SIG-M5 (cell line): ENCODE measurements around the gene ZNF682.
"Not testable (repeated sequence)": the region's sequence is repeated elsewhere in the genome, so short reads cannot be mapped to it uniquely, and the experiment has no call there.

ENCODE experiments used
- DNase-seq: peaks from one replicate; lab custom pipeline; 2025; lab: John Stamatoyannopoulos, UW

The ZNF682 gene

GRCh38 chr19:20039203-20039723 lies at the start of gene ZNF682:
Gene ZNF682 (minus strand): TSS chr19:20039505. CDS start chr19:20039345, 160 bp downstream.
- DNase-seq, result no peak

DNA sequence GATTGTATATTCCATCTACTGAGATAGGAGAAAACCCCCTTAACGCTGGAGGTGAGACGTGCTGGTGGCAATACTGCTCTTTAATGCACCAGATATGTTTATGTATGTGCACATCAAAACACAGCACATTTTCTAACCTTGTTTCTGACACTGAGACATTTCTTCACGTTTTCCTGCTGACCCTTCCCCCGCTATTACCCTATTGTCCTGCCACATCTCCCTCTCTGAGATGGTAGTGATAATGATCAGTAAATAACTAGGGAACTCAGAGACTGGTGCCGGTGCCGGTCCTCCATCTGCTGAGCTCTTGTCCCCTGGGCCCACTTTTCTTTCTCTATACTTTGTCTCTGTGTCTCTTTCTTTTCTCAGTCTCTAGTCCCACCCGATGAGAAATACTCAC lies 43.6 kb upstream of the ZNF682 start:
- DNase-seq, result not testable (repeated sequence)

DNA sequence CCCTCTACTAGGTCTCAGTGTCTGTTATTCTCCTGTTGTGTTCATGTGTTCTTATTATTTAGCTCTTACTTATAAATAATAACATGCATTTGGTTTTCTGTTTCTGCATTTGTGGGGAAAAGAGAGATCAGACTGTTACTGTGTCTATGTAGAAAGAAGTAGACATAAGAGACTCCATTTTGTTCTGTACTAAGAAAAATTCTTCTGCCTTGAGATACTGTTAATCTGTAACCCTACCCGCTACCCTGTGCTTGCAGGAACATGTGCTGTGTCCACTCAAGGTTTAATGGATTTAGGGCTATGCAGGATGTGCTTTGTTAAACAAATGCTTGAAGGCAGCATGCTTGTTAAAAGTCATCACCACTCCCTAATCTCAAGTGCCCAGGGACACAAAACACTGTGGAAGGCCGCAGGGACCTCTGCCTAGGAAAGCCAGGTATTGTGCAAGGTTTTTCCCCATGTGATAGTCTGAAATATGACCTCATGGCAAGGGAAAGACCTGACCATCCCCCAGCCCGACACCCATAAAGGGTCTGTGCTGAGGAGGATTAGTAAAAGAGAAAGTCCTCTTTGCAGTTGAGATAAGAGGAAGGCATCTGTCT lies 43.0 kb upstream of the ZNF682 start:
- DNase-seq, result not testable (repeated sequence)

GRCh38 chr19:20080656-20081055 lies 41.4 kb upstream of the ZNF682 start:
- no peak for DNase-seq

DNA sequence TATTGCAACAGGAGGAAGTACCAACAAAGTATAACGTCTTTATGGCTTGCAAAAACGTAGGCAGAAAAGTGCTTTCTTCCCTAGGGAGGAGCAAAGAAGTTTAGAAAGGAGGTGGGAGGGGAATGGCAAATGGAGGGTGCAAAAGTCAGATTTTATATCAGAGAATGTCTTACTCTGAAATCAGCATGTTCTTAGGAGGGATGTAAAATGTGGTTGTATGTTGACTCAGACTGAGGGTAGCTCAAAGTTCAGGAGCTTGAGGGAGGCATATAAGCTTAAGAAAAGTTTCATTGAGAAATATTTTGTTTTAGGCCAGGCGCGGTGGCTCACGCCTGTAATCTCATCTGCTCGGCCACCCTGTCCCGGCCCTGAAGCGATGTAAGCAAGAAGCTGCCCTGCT lies 40.2 kb upstream of the ZNF682 start:
- DNase-seq, result no peak

- DNase-seq, result no peak
Measured at GRCh38 chr19:20078581-20079031, 39.3 kb upstream of the ZNF682 start.

DNA sequence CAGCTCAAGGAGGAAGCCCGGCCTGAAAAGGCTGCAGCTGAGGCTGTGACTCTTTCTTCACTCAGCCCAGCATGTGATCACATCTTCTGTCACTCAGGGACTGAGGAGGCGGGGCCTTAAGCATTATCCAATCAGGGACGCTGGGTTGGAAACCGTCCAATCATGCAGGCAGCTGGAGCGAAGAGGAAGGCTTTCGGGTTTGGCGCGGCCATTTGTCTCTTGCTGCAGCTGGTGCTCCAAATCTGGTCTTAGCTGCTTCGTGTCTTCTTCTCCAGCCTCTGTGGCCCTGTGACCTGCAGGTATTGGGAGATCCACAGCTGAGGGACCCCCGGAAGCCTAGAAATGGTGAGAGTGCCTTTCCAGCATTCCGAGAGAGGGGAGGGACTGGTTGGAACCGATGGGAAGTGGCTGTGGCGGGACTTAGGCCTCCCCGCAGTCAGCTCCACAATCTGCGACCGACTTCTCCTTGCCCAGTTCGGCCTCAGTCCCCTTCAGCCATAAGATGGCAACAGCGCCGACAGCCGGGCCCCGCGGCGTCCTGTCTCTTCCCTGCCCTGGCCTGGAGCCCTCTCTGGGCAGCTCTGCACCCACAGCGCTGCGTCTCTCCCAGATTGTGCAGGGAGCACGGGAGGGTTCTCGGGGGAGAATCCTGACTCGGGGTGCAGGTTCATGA lies 38.6 kb upstream of the ZNF682 start, which contains the start of gene ZNF90:
Gene ZNF90, plus strand, starts transcription at position 210 of the 673 bp plus-strand sequence. Its CDS starts 133 bp downstream, at position 343.
- no peak for DNase-seq

- no peak for DNase-seq
Measured at GRCh38 chr19:20072936-20073335, 33.6 kb upstream of the ZNF682 start.

DNA sequence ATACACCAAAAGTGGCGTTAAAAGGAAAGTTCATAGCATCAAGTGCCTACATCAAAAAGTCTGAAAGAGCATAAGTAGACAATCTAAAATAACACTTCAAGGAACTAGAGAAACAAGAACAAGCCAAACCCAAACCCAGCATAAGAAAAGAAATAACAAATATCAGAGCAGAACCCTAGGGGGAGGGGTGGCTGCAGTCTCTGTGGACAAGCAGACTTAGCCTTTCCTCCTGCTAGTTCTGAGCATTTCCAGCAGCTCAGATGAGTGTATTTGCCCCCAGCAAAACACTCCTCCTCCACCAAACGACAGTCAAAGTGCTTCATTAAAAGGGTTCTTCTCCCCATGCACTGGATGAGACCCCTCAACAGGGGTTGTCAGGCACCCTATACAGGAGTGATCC lies 31.4 kb upstream of the ZNF682 start:
- no peak for DNase-seq

DNA sequence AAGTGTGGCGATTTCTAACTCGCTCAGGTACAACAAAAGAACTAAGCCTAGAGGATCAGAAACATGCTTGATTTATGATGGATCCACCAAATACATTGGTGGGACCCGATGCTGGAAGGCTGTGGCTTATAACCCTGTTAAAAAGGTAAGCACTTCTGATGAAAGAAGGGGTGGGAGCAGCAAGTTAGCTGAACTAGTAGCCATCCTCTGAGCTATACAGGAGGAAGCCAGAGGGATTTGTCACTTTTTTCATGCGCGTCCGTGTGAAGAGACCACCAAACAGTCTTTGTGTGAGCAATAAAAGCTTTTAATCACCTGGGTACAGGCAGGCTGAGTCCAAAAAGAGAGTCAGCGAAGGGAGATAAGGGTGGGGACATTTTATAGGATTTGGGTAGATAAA lies 29.3 kb upstream of the ZNF682 start:
- not testable (repeated sequence) for DNase-seq

- DNase-seq, result no peak
Measured at GRCh38 chr19:20067943-20068342, 28.6 kb upstream of the ZNF682 start.

- no peak for DNase-seq
Measured at GRCh38 chr19:20066861-20067260, 27.6 kb upstream of the ZNF682 start.

DNA sequence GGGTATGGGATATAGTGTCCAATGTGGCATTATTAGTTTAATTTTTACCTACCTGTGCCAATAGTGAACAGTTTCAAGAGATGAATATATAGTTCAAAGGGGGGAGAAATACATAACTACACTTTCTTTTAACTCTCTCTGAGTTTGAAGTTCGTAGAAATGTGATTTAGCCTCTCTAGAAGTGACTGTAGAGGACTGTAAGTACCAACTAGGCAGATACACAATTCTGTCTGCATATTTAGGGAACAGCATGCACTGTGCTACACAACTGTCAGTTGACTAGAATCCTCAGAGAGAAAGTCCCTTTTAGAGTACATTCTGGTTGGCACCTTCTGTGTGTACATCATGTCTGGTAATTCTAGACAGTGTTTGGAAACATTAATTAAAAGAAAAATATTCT lies 21.0 kb upstream of the ZNF682 start:
- no peak for DNase-seq

- not testable (repeated sequence) for DNase-seq
Measured at GRCh38 chr19:20058738-20059137, 19.4 kb upstream of the ZNF682 start.

DNA sequence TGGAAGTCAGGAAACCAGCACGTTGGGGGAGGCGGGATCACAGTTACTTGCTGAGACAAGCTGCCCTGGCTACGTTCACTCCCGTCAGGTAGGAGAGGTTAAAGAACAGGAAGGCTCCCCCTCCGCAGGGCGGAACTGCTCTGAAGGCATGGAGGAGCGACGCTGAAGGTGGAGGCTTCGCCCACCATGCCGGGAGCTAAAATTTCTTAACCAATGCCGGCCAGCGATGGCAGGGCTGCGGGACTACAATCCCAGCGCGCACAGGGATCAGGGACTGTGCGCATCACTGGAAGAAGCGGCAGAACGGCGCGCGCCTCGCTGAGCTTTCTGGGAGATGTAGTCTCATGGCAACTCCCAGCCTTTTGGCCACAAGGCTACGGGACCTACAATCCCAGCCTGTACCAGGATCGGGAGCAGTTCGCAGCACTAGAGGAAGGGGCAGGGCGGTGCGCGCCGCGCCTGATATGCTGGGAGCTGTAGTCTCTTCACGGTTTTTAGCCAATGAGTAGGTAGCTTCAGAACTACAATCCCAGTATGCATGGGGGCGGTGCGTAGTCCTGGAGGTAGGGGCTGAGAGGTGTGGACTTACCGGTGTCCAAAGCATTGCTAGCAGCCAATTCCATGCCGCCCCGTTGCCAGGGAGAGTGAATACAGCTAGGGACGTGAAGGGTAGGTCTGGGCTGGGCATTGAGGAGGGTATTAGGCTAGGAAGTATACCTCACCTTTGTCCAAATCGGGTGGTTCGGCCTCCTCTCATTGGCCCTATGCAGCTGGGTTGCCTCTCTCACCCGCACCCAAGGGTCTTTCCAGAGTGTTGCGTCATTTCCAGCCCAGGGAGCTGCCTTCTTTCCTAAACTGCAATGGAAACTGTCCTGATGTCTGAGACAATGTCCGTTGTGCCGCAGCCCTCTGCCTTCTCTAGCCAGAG lies 12.8 kb upstream of the ZNF682 start:
- DNase-seq, result no peak

DNA sequence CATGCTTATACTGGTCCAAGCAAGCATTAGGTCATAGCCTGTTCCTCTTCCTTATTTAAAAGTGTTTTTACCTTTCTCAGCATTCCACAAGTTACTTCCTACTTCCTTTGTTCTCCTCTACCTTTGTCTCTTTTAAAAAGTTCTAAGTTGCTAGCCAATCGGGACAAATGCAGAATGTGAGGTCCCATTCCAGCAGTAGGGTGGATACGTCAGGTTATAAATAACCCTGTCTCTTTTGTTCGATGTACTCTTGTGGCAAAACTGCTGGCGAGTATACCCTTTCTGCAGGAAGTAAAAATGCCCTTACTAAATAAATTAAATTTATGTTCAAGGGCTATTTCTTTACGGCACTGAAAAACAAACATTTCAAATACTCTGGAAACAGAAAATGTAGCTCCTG lies 6.4 kb upstream of the ZNF682 start:
- not testable (repeated sequence) for DNase-seq

DNA sequence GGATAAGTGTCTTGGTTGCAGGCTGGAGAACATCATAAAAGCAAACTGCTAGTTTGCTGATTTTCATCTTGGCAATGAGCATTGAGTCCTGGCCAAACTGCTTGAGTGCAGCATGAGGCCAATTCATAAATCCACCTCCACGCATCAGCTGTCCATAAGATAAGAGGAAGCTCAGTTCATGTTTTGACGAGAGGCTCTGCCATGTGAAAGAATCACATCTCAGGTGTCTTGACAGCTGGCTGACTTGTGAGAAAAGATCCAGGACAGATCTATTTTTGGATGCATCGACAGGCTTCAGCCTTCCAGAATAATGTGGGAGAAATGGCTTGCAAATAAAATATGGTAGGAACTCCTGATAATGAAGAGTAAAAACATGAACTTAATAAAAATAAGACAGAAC lies 5.4 kb upstream of the ZNF682 start:
- DNase-seq, result no peak

DNA sequence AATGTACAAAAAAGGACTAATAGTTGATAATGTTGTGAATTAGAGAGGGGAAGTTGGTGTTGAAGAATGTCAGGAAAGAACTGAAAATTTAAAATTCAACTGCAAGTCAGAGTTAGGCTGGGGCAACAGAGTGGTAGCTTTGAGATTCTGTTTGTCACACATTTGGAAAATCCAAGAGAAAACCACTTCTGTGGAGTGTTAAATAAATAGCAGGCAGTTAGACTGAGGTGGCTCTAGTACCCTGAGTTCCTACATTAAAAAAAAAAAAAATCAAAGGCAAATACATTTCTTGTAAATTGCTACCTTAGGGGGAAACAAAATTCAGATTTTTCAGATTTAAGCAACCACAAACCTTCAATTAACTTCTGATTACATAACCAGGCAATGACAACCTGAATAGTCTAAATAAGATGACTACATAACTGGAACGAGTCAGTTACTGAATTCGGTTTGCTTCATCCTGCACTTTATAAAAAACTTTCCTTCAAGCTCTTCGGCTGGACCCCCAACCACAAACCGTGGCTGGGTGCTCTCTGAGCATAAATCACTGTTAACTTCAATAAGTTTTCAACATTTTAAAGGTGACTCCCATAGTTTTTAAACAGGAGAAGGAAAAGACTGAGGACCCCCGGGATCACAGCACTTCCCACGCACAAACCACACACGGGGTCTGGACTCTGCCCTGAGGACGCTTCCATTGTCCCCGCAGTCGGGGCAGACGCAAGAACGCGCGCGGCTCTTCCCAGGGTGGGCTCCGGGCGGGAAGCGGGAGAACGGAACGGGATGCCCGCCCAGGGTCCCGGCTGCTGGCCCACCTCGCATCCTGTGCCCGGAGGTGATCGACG lies 725 bp downstream of the ZNF682 start:
- no peak for DNase-seq

DNA sequence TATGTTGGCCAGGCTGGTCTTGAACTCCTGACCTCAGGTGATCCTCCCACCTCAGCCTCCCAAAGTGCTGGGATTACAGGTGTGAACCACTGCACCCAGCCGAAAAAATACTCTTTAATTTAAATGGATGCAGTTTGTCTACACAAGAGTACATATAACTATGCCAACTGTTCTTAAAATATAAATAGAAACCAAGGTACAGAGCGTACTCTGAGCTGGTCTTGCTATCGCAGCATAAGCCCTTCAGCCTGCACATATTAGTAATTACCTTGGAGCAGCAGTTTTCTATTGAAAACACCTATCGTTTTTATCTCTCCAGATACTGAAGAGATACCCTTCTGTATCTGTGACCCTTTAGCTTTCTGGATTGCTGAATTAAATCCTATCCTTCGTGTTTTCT lies 3.4 kb downstream of the ZNF682 start:
- no peak for DNase-seq

GRCh38 chr19:20028611-20029010 lies 10.7 kb downstream of the ZNF682 start:
- DNase-seq, result no peak

DNA sequence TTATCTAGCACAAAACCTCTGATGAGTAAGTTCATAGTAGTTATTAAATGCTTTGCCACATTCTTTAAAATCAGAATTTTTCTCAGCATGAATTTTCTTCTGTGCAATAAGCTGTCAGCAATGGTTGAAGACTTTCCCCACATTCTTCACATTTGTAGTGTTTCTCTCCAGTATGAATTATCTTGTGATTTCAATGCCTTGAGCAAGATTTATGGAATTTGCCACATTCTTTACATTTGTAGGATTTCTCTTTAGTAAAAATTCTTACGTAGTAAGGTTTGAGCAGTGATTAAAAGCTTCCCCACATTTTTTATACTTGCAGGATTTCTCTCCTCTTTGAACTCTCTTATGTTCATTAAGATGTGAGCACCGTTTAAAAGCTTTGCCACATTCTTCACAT lies 33.6 kb downstream of the ZNF682 start:
- DNase-seq, result no peak
